ENCODE data around the gene DOCK4. TPM values are rescaled to one million over a fixed set of nuclear protein-coding genes. Genes with fewer than 3 reads are reported as not detected.

Gene DOCK4
- polyA plus RNA-seq, 1 donor (not counting 4 experiments of a cell fraction or from before 2014, with no cell fraction given), result 13.9 TPM

GRCh38 chr7:111864291-111864976 lies 341.8 kb downstream of the DOCK4 start:
- TF ChIP-seq CTCF (optimal IDR thresholded peaks at IDR 0.05 in 1 of 3, IDR thresholded peaks at IDR 0.05 in 1 of 3, conservative IDR thresholded peaks at IDR 0.05 in 1 of 3; ENCODE audit: extremely low read depth in 1 of 3, insufficient read depth in 2 of 3, low read length in 3 of 3), result no peak
- TF ChIP-seq EZH2 (IDR thresholded peaks at IDR 0.05; ENCODE audit: low read length), result no peak
- H3K4me3 ChIP-seq (ENCODE audit: control insufficient read depth in 2 of 3, extremely low read depth in 1 of 3, insufficient read depth in 2 of 3, low read depth in 1 of 3, low read length in 3 of 3), result no peak overlapping the region
- H3K9me1 ChIP-seq (ENCODE audit: control insufficient read depth, extremely low read depth, insufficient read depth, low read length), result no peaks in the 10 kb centered on the region
- H3K9me3 ChIP-seq (ENCODE audit: control insufficient read depth, low read depth, low read length), result no peaks in the 10 kb centered on the region
- no peak overlapping the region for H3K27ac ChIP-seq (ENCODE audit: control insufficient read depth, insufficient read depth, low read length)
- no peaks in the 10 kb centered on the region for H4K20me1 ChIP-seq (ENCODE audit: control insufficient read depth, extremely low read depth, insufficient read depth, low read length)
- H2AFZ ChIP-seq (ENCODE audit: control insufficient read depth, low read length), result no peak overlapping the region
- no peaks in the 10 kb centered on the region for H3K79me2 ChIP-seq (ENCODE audit: control insufficient read depth, insufficient read depth, low read length)
- no peaks in the 10 kb centered on the region for H3K27me3 ChIP-seq (ENCODE audit: control insufficient read depth, extremely low read depth, insufficient read depth, low read length)
- no peak overlapping the region for H3K9ac ChIP-seq (ENCODE audit: control insufficient read depth, extremely low read depth, insufficient read depth, low read length)
- H3K4me1 ChIP-seq (ENCODE audit: control insufficient read depth, extremely low read depth, insufficient read depth, low read length), result no peaks in the 10 kb centered on the region
- H3K36me3 ChIP-seq (ENCODE audit: control insufficient read depth in 2 of 2, extremely low read depth in 1 of 2, insufficient read depth in 2 of 2, low read length in 2 of 2), result peaks cover 5 to 6% of the 10 kb centered on the region in 2 experiments
- dilution Hi-C loops (cut with MboI; ENCODE audit: extremely low pct_ligation_motif_present, low sequenced_read_pairs), result loop anchor here (25.0 kb wide), 1 partner anchor 102 kb away; no protein-coding TSS in a partner anchor
- H3K4me2 ChIP-seq (ENCODE audit: control insufficient read depth, extremely low read depth, insufficient read depth, low read depth, low read length), result no peak overlapping the region
- no peak for FAIRE-seq
- no peak for DNase-seq (ENCODE audit: low read depth, low spot score)

DNA sequence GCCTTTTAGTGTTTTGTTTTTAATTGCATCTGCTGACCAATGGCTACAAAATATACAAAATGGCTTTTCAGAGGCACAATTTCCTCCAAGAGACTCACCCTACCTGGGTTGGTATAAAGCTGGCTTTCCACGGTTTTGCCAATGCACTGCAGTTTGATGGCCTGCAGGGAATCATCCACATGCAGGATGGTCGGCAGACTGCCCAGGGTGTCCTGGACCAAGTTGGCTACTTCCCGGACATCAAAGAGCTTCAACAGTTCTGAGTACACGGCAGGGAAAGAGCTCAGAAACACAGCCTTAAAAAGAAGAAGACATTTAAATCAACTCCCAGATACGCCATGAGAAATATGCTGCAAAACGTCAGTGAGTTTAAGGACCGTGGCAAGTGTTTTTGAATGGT lies 342.9 kb downstream of the DOCK4 start:
- Histone ChIP-seq H3K79me2 (ENCODE audit: control insufficient read depth, insufficient read depth, low read length) (no peaks in the 10 kb centered on the region), H3K27me3 (ENCODE audit: control insufficient read depth, extremely low read depth, insufficient read depth, low read length) (no peaks in the 10 kb centered on the region), H3K36me3 (ENCODE audit: control insufficient read depth in 2 of 2, extremely low read depth in 1 of 2, insufficient read depth in 2 of 2, low read length in 2 of 2) (peaks cover 5 to 7% of the 10 kb centered on the region in 2 experiments), H3K27ac (ENCODE audit: control insufficient read depth, insufficient read depth, low read length) (no peak overlapping the region), H3K4me3 (ENCODE audit: control insufficient read depth in 2 of 3, extremely low read depth in 1 of 3, insufficient read depth in 2 of 3, low read depth in 1 of 3, low read length in 3 of 3) (no peak overlapping the region), H3K9me1 (ENCODE audit: control insufficient read depth, extremely low read depth, insufficient read depth, low read length) (no peaks in the 10 kb centered on the region), H3K4me2 (ENCODE audit: control insufficient read depth, extremely low read depth, insufficient read depth, low read depth, low read length) (no peak overlapping the region), H2AFZ (ENCODE audit: control insufficient read depth, low read length) (no peak overlapping the region), H4K20me1 (ENCODE audit: control insufficient read depth, extremely low read depth, insufficient read depth, low read length) (no peaks in the 10 kb centered on the region), H3K4me1 (ENCODE audit: control insufficient read depth, extremely low read depth, insufficient read depth, low read length) (no peaks in the 10 kb centered on the region), H3K9ac (ENCODE audit: control insufficient read depth, extremely low read depth, insufficient read depth, low read length) (no peak overlapping the region), H3K9me3 (ENCODE audit: control insufficient read depth, low read depth, low read length) (no peaks in the 10 kb centered on the region)
- dilution Hi-C loops (cut with MboI; ENCODE audit: extremely low pct_ligation_motif_present, low sequenced_read_pairs), result loop anchor here (25.0 kb wide), 1 partner anchor 101 kb away; no protein-coding TSS in a partner anchor
- no peak for FAIRE-seq
- DNase-seq (ENCODE audit: low read depth, low spot score), result no peak
- no peak for TF ChIP-seq EZH2 (IDR thresholded peaks at IDR 0.05; ENCODE audit: low read length)
- no peak for TF ChIP-seq CTCF (optimal IDR thresholded peaks at IDR 0.05 in 1 of 3, IDR thresholded peaks at IDR 0.05 in 1 of 3, conservative IDR thresholded peaks at IDR 0.05 in 1 of 3; ENCODE audit: extremely low read depth in 1 of 3, insufficient read depth in 2 of 3, low read length in 3 of 3)
